ENCODE results near the gene DYNC2LI1.
"Not testable (repeated sequence)": the region's sequence is repeated elsewhere in the genome, so short reads cannot be mapped to it uniquely, and the experiment has no call there.

Gene DYNC2LI1

DNA sequence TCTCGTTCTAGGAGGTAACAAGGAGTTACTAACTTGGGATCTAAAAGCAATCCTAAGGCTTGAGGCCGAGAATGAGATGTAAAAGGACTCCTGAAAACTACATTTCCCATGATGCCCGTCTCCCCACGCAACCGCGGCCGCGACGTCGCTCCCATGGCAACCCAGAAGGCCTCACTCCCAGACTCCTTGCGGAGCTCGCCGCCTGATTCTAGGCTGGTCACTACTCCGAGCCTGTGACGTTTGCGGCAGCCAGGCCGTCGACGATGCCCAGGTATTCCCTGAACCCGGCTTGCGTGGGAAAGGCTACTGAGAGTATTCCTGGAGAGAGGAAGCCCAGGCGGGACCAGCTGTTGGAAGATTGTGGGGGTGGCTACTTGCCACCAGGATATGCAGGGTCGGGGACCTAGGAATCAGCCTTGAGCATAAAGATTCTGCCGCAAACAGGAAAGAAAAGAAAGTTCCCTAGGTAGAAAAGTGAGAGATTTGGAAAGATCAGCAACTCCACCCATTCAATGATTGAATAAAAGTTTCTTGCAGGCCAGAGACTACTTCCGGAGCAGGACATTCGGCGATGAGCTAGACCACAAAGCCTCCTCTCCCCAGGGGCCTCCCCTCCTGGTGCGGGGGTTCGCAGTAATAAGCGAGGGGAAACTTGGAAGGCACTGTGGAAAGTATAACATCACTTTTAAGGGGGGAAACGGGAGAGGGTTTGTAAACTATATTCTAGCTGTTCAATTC is at the start of gene DYNC2LI1:
Gene DYNC2LI1, plus strand, starts transcription at position 164 of the 738 bp plus-strand sequence. Its CDS starts 100 bp downstream, at position 264.
- DNase-seq (ENCODE audit: low spot score): peak; percentile 96

DNA sequence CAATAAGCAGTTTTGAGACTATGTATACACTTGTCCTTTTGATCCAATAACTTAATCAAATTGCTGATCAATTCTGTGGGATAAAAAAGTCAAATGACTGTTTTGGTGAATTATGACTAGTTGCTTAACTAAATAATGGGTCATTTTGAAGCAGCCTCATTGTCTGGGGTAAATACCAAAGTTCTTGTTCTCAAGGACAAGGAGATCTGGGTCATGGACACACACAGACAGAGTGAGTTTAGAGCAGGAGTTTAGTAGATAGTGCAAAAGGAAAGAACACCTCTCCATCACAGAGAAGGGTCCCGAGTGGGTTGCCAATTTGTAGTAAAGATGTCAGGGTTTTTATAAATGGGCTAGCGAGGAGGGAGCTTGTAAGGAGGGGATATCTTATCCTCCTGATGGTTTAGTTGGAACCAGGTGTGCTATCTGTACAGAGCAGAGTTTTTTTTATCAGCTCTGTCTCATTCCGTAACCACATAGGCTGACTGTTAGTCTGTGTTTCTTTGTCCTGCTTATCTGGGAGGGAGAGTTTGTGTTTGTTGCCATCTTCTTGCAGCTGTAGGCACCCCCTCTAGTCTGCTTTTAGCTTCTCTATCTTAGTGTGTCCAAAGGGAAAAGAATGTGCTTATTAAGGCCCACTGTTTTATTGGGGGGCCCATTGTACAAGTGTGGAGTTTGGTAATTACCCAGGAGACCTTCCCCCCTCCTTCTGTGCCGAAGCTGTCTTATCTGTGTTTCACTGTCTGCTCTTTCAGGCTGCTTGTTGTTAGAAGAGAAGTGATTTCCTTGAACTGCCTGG is 48.9 kb upstream of the DYNC2LI1 start:
- DNase-seq (ENCODE audit: low spot score): no peak

DNA sequence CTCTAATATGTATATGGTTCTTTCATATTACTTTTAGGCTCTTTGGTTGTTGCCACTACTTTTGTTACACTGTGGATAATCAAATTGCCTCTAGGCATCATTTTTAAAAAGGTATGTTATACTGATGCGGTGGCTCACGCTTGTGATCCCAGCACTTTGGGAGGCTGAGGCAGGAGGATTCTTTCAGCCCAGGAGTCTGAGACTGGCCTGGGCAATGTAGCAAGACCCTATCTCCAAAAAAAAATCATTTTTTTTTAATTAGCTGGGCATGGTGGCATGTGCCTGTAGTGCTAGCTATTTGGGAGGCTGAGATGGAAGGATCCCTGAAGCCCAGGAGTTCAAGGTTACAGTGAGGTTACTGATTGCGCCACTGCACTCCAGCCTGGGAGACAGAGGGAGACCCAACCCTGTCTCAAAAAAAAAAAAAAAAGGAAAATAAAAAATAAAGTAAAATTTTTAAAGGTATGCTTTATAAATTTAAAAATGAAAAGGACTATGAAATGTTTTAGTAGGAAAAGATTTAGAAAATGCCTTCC is 48.1 kb upstream of the DYNC2LI1 start:
- no peak for DNase-seq (ENCODE audit: low spot score)

DNA sequence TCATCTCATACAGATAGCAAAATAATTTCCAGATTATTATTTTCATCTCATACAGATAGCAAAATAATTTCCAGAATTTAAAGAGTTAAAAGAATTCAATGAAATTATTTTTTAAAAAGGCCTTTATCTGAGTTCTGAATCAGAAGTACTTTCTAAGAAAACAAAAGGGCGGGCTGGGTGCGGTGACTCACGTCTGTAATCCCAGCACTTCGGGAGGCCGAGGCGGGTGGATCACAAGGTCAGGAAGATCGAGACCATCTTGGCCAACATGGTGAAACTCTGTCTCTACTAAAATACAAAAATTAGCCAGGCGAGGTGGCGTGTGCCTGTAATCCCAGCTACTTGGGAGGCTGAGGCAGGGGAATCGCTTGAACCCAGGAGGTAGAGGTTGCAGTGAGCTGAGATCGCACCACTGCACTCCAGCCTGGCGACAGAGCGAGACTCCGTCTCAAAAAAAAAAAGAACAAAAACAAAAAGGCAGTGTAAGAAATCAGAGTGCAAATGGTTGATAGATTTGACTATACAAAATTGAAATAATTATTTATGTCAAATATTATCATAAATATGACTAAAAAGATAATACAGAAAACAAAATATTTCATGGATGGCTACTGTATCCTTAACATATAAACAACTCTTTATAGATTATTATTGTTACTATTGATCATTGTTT is 46.7 kb upstream of the DYNC2LI1 start:
- DNase-seq (ENCODE audit: low spot score): not testable (repeated sequence)

DNA sequence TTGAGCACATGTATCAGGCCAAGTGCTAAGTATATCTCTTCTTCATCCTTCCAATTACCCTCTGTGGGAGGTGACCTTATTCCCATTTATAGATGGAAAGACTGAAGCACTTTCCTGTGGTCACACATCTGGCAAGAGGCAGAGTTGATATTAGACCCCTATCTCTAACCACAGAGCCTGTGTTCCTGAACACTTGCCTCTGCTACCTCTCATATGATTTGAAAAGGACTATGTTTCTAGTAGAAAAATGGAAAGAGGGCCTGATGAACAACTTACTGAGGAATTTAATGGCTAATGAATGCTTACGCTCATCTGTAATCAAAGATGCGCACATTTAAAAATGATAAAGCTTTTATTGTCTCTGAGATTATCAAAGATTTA is 46.2 kb upstream of the DYNC2LI1 start:
- DNase-seq (ENCODE audit: low spot score): no peak

DNA sequence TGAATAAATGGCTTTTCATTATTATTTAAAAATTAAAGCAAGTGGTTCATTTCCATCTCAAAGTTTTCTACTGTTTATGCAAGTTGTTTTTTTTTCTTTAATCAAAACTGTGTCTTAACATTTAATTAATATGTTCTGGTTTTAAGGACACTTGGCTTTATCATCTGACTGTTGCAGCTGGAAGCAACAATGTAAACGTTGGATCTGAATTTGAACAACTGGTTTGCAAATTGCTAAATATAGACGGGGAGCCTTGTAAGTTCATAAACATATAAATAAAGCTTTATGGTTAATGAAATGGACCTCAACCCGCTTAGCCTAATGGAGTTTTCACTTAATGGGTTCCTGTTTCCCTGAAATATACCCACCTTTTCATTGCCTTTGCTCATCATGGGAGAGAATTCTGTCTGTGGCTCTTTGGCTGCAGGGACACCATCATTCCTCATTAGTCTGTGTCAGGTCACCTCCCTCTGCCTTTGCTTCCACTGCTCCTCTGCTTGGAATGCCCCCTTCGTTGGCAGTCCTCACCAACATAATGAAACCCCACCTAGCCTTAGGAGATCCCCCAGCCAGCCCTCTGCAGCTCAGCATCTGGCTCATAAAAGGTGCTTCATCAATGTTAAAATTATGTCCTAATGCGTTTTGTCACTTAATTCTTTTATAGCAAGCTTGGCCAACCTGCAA is 44.2 kb upstream of the DYNC2LI1 start:
- DNase-seq (ENCODE audit: low spot score): peak; percentile 29

DNA sequence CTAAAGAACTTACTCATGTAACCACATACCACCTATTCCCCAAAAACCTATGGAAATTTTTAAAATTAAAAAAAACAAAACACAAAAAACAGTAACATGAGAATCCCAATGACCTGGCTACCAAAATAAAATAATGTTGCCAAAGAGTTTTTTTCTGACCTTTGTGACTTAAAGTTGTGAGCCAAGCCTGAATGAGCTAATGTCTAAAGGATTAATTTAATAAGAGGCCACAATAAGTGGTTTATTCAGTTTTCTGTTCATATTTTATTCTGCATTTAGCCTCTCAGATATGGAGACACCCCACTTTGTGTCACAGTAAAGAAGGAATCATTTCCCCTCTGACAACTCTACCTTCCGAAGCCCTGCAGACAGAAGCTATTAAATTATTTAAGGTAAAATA is 42.6 kb upstream of the DYNC2LI1 start:
- DNase-seq (ENCODE audit: low spot score): no peak

DNA sequence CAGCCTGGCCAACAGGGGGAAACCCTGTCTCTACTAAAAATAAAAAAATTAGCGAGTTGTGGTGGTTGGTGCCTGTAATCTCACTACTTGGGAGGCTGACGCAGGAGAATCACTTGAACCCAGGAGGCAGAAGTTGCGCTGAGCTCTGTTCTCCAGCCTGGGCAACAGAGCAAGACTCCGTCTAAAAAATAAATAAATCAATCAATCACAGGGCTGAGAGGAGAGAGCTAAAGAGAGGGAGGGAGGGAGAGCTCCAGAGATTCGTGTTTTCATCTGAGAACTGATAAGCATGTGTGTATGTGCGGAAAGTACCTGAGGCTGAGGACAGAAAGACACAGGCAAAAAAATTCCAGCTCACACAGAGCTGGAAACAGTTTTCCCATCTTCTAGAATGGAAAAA is 37.2 kb upstream of the DYNC2LI1 start:
- DNase-seq (ENCODE audit: low spot score): no peak

DNA sequence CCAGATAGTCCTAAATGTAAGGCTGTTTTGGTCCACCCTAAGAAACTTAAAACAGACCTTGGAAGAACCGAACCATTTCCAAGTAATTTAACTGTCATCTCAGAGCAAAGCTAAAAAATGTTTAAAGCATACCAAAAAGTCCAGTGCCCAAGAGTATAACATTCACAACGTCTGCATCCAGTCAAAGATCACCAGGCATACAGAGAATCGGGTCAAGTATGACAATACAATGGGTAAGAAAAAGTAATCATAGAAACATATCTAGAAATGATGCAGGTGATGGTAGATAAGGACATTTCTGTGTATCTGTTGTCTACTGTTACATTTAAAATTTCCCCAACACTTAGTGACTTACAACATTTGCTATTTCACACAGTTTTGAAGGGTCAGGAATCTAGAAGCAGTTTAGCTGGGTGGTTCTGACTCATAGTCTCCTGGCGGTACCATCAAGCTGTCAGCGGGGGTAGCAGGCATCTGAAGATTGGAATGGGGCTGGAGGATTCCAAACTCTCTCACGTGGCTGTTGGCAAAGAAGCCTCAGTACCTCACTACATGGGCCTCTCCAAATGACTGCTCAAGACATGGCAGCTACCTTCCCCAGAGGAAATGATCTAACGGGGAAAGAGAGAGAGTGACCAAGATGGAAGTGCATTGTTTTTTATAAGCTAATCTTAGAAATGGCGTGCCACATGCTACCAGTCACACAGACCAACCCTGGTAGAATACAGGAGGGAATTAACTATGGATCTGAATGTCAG is 36.6 kb upstream of the DYNC2LI1 start:
- DNase-seq (ENCODE audit: low spot score): no peak

DNA sequence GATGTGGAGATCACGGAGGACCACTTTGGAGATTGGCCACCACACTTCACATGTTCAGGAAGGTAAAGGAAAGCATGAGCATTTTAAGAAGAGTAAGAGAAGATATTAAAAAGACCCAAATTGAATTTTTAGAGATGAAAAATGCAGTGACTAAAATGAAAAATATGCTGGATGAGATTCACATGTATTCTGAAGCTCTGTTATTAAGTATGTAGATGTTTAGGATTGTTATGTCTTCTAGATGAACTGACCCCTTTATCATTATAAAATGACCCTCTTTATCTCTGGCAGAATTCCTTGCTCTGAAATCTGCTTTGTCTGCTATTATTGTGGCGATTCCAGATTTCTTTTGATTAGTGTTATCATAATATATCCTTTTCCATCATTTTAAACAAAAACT is 36.0 kb upstream of the DYNC2LI1 start:
- no peak for DNase-seq (ENCODE audit: low spot score)

DNA sequence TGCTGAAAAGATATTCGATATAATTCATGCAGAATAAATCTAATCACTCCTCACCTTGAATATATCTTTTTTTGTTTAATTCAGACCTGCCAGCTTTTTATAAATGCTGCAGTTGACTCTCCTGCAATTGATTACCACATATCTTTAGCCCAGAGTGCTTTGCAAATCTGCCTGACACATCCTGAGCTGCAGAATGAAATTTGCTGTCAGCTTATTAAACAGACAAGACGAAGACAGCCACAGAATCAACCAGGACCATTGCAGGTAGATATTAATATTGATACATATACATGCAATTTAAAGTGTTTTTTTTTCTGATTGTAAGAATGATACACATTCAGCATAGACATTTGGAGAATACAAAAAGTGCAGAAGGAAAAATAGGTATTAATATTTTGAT is 35.6 kb upstream of the DYNC2LI1 start:
- DNase-seq (ENCODE audit: low spot score): no peak

DNA sequence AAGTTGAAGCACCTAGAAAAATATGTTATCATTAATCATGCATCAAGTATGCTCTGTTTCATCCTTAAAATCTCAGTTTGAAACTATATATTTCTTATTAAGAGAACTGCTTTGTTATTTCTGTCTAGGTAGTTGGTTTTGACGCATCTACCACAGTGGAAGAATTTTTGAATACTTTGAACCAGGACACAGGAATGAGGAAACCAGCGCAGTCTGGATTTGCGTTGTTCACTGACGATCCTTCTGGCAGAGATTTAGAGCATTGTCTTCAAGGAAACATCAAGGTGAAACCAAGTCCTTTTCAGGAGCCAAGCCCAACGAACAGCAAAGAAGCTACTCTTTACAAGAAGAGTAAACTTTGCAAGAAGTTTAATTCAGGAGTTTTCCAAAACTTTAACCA is 30.1 kb upstream of the DYNC2LI1 start:
- no peak for DNase-seq (ENCODE audit: low spot score)

DNA sequence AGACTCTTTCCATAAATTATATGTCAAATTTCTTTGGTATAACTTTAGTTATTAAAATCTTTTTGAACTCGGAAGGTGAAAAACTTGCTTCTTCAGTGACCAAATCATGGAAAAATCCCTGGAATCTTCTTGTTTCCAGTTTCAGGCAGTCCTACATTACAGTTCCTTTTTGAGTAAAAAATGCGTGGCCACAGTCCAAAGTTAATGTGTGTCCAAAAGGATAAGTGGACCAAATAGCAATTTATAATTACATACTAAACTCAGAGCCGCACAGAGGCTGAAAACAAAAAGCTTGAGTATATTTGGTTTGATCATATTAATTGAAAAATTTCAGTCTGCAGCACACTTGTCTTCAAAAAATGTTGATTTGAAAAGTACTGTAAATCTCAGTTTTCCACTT is 28.4 kb upstream of the DYNC2LI1 start:
- DNase-seq (ENCODE audit: low spot score): no peak

DNA sequence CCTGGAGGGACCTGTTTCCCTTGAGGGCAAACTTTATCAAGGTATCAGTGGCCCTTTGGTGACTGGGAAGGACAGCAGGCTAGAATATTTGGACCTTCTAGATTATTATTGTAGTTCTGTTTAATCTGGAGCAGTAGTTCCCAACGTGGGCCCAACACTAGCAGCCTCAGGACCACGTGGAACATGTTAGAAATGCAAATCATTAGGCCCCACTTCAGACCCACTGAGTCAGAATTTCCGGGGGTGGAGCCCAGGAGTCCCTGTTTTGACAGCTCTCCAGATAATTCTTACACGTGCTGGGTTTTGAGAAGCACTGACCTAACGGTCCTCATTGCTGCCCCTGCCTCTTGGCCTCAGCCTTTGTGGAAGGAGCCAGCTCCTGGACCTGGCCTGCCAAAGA is 25.5 kb upstream of the DYNC2LI1 start:
- no peak for DNase-seq (ENCODE audit: low spot score)

DNA sequence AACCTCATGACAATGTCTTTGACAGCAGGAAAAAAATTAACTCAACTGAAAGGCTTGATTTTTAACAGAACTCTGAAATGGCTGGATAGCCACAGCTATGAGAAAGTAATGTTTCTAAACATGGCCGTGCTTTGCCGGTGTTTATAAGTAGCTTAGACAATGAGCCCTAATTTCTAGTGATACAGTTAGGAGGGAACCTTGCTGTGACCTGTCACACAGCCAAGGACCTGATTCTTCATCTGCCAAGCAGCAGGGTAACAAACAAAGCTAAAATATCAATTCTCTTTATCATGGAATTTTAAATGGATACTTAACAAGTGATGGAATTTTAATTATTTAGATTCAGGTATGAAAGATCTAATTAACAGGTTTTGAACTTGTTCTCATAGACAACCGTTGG is 24.3 kb upstream of the DYNC2LI1 start:
- no peak for DNase-seq (ENCODE audit: low spot score)

DNA sequence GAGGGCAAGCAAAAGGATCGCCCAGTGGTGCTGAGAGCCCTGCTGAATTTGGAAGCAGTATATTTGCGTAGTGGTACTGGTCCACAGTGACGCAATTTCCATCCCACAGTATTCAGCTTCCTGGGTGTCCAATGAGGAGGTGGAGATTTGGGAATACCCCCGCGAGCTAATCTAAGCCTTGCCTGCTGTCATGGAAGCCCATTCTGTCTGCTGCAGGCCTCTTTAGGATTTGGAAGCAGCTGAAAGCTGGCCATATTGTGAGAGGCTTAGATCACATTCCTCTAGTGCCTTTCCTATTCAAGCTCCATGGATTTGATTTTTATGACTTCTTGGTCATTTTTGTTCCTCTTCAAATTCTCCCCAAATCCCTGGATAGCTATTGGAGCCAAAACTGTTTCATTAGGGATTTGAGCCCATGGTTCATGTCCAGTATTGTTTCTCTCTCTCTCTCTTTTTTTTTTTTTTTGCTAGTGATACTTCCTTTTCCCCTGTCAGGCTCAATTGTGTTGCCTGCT is 22.3 kb upstream of the DYNC2LI1 start:
- no peak for DNase-seq (ENCODE audit: low spot score)

DNA sequence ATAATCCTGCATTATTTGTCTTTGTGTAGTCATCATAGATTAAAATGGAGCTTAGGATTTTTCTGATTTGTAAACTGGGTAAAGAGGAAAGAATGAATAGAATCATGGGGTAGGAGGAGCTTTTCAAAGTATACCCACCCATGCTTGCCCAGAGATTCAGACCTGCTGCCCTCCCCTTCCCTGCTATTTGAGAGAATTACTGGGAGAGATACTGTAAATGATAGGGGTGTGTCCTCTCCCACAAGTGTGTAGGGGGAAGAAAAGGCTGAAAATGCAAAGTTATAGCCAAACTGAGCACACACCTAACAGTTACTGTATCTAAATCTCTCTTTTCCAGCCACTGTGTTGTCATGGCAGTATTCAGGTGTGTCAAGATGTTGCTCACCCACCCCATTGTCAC is 21.5 kb upstream of the DYNC2LI1 start:
- DNase-seq (ENCODE audit: low spot score): no peak

DNA sequence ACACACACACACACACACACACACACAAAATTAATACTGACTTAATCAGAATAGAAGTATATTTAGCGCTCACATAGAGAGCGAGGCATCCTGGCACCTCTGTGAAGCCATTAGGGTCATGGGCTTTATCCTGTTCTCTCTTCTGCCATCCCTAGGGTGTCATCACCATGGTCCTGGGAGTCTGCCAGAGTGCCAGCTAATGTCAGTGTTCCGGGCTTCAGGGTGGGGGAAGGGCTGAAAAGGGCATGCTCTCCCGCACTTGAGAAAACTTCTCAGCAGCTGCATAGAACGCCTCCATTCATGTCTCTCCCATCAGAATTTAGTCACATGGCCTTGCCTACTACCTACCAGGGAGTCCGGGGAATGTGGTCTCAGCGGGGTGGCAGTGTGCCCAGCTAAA is 19.7 kb upstream of the DYNC2LI1 start:
- DNase-seq (ENCODE audit: low spot score): no peak

DNA sequence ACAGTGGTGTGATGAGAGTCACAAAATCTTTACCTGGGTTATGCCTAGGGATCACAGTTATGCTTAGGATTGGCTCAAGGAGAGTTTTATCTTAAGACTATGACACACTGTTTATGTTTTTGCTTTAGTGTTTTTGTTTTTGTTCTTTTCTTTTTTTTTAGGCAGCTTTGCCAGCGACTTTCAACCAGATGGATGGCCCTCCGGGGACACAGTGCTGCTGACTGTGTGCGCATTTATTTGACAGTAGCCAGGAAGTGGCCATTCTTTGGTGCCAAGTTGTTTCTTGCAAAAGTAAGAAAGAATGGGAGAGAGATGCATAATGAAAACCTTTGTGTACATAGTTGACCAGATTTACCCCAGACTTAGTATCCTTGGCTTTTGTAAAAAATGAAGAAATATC is 15.1 kb upstream of the DYNC2LI1 start:
- DNase-seq (ENCODE audit: low spot score): no peak

DNA sequence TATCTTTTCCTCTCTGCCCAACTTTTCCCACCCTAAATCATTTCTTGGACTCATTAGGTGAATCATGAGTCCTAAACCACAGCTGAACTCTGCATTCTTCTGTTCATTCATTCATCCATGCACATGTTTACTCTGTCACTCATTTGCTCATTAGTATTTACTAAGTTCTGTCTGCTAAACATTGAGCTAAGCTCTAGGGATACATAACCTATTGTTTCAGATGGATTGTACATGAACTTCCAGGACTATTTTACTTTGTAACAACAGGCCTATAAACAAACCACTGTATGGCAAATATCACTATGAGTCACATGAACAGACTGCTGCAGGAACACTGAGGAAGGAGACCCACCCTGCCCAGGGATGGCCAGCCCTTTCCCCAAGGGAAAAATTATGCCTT is 14.6 kb upstream of the DYNC2LI1 start:
- no peak for DNase-seq (ENCODE audit: low spot score)

DNA sequence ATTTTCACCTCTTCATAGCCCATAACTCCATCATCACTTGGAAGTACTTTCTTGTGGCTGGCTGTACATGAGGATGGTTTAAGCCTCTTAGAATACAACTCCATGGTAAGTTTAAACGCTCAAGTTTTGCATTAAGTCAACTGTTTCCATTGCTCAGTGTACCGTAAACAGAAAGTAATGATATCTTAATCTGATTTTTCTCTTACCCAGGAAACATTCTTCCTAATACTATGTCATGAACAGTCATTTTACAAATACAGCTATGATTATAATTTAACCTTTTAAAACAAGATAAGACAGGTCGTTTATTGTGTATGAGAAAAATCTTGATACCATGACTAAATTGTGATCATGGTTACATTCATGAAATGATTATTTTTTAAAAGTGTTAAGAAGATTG is 11.6 kb upstream of the DYNC2LI1 start:
- no peak for DNase-seq (ENCODE audit: low spot score)

Data from iPS-NIHi11 (cell line).